Spleen (tissue), 11 donors: ENCODE measurements around the gene TBC1D32. TPM values are rescaled to one million over a fixed set of nuclear protein-coding genes. Genes with fewer than 3 reads are reported as not detected.
"Not testable (repeated sequence)": the region's sequence is repeated elsewhere in the genome, so short reads cannot be mapped to it uniquely, and the experiment has no call there.

Experiments
- DNase-seq: peaks from one replicate; pipeline ENCODE4 v3.0.0-alpha.2; 2020
- H3K27ac ChIP-seq, 8 donors: fragments of 200-600 bp; sonication (generic) in 7 of 8; 1 replicate in 4 of 8; 2 replicates in 4 of 8; pipeline versions ENCODE4 v1.5.0 to v1.8.0; 2016 to 2021; ENCODE audit warnings: inconsistent platforms in 4 of 8, mild to moderate bottlenecking in 4 of 8, moderate library complexity in 1 of 8
- H3K27me3 ChIP-seq, 7 donors: fragments of 200-600 bp; sonication (generic) in 6 of 7; replicated peaks in 1 of 7; 1 replicate in 4 of 7; 2 replicates in 3 of 7; pipeline versions ENCODE4 v1.5.0 to v1.8.0; 2016 to 2021; ENCODE audit warnings: inconsistent platforms in 3 of 7, mild to moderate bottlenecking in 1 of 7
- H3K36me3 ChIP-seq, 6 donors: fragments of 200-600 bp; sonication (generic) in 5 of 6; 1 replicate in 4 of 6; 2 replicates in 2 of 6; pipeline versions ENCODE4 v1.5.0 to v1.8.0; 2016 to 2021; ENCODE audit warnings: inconsistent platforms in 2 of 6
- H3K4me1 ChIP-seq, 6 donors: fragments of 200-600 bp; sonication (generic) in 5 of 6; 1 replicate in 3 of 6; 2 replicates in 3 of 6; pipeline versions ENCODE4 v1.5.0 to v1.8.0; 2016 to 2021; ENCODE audit warnings: inconsistent platforms in 3 of 6
- H3K4me3 ChIP-seq, 8 donors: fragments of 200-600 bp; sonication (generic) in 7 of 8; 1 replicate in 4 of 8; 2 replicates in 4 of 8; pipeline versions ENCODE4 v1.5.0 to v1.8.0; 2016 to 2021; ENCODE audit warnings: inconsistent platforms in 4 of 8, mild to moderate bottlenecking in 4 of 8, moderate library complexity in 2 of 8
- H3K9me3 ChIP-seq, 8 donors: fragments of 200-600 bp; sonication (generic) in 7 of 8; 1 replicate in 4 of 8; 2 replicates in 4 of 8; pipeline versions ENCODE4 v1.5.0 to v1.8.0; 2016 to 2021; ENCODE audit warnings: inconsistent platforms in 4 of 8
- POLR2A ChIP-seq, 3 donors: fragments of 450-650 bp; IDR thresholded peaks; one replicate each; pipeline ENCODE4 v1.5.1; 2017; ENCODE audit warnings: antibody characterized with exemption in 3 of 3, mild to moderate bottlenecking in 1 of 3
- POLR2AphosphoS5 ChIP-seq, 3 donors: sonication (generic); formaldehyde crosslinking; IDR thresholded peaks; one replicate each; pipeline ENCODE4 v1.5.1; 2017; ENCODE audit warnings: antibody characterized with exemption in 3 of 3
- whole genome bisulfite sequencing, 5 donors: extraction: QIAGEN DNeasy Blood & Tissue Kit in 3 of 5; methylation state at CpG; one replicate each; pipeline versions ENCODE4 v1.1.5 to v1.1.7; 2013 to 2018; 5-methylcytosine and 5-hydroxymethylcytosine counted together
- intact Hi-C: fragments of 100-400 bp; cut with DNase I; formaldehyde crosslinking; loops from one replicate; pipeline ENCODE4 v1.15.0; 2023; ENCODE audit warnings: low total_unique reads
- polyA plus RNA-seq, 3 donors: library from polyadenylated mRNA; stranded (reverse); fragments of 200-250 nt; gene quantifications; one replicate each; pipeline ENCODE4 v1.2.1, GENCODE V29; 2013
- total RNA-seq, 7 donors: library from RNA; depleted of rRNA in 3 of 7; stranded (reverse); fragments of >200 nt in 3 of 7; fragmentation: NEBNext Ultra II Directional in 4 of 7; extraction: Animal tissue kit (Norgen Biotek cat#: 25700) in 4 of 7; gene quantifications; one replicate each; pipeline versions ENCODE4 v1.1.0 to v1.2.1, GENCODE V29; 2016 to 2021
- TF ChIP-seq, protein P1 (sequence below), 11 experiments: fragments of 200-600 bp in 7 of 11; fragments of 450-650 bp in 4 of 11; sonication (generic) in 4 of 11; IDR thresholded peaks in 8 of 11; conservative IDR thresholded peaks in 3 of 11; 1 replicate in 7 of 11; 2 replicates in 4 of 11; pipeline versions ENCODE4 v1.4.0 to v1.8.0; 2016 to 2021; ENCODE audit warnings: antibody characterized with exemption in 11 of 11, inconsistent platforms in 4 of 11, mild to moderate bottlenecking in 1 of 11
- donor health status: healthy with polysubstance abuse.
- donor health status: DM: no; HTN: no; CAD: no; lungs with moderate emphysema.
- donor health status: DM: no; HTN: no; CAD: no.
- donor health status: Bipolar disorder and iron deficiency.
- donor health status: healthy.
- donor health status: DM: no; HTN: no; CAD: no.
- donor health status: DM: yes; HTN: yes; CAD: no.

TBC1D32 gene
- total and polyA plus RNA-seq, 10 donors: 1.5 to 18.8 (median 12.6) TPM

DNA sequence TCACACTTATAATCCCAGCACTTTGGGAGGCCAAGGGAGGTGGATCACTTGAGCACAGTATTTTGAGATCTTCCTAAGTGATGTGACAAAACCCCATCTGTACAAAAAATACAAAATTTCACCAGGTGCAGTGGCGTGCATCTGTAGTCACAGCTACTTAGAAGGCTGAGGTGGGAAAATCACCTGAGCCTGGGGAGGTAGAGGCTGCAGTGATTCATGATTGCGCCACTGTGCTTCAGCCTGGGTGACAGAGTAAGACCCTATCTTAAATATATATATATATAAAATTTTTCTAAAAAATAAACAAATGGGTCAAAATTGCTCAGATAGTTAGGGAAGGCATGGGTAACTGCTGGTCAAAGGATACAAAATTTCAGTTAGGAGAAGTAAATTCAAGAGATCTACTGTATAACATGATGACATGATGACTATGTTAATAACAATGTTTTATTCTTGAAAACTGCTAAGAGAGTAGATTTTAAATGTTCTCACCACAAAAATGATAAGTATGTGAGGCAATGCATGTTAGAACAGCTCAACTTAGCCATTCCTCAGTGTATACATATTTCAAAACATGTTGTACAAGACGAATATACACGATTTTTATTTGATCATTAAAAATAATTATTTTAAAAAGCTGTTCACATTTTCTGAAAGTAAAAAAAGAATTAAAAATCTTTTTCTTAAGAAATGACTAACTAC, 24.4 kb downstream of the TBC1D32 start:
- Histone ChIP-seq H3K4me3 (no peak overlapping the region), H3K9me3 (peaks cover 0 to 3% (median 0%) of the 10 kb centered on the region in 8 donors), H3K4me1 (no peaks in the 10 kb centered on the region), H3K27ac (no peak overlapping the region), H3K27me3 (no peaks in the 10 kb centered on the region), H3K36me3 (peaks cover 0 to 13% (median 0%) of the 10 kb centered on the region in 6 donors)
- 86 to 94% (median 87%) methylated on average over 4 of the region's 4 CpGs for WGBS, 5 donors
- intact Hi-C loops: loop anchor here (10.0 kb wide), 1 partner anchor 255 kb away; no protein-coding TSS in a partner anchor
- TF ChIP-seq POLR2AphosphoS5 (IDR thresholded peaks at IDR 0.05): no peak
- no peak for DNase-seq

DNA sequence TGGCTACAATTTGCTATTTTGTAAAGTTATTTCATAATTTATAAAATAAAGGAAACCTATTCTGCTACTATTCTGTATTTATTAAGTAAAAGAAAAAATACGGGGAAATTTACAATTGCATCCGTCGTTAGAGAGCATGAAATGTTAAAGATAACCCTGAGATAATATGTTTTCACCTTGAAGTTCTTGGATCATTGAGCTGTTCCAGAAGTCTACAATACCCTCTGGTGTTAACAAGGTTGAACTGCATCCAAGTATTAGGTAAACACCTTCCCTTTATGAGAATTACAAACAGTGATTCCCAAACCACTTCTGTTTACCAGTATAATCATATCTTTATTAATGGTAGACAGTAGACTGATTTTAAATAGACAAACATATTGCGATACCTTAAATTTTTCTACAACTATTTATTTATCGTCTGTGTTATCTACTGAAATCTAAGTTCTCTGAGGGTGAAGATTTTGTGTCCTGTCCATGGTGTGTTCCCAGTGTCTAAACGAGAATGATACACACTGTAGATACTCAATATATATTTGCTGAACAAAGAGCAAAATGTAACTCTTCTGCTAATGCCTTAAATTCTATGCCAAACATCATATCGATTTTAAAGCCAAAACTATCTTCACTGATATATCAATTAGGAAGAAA, 28.2 kb downstream of the TBC1D32 start:
- Histone ChIP-seq H3K27ac (no peak overlapping the region), H3K4me1 (no peaks in the 10 kb centered on the region), H3K36me3 (peaks cover 0 to 10% (median 0%) of the 10 kb centered on the region in 6 donors), H3K9me3 (peaks cover 0 to 3% (median 0%) of the 10 kb centered on the region in 8 donors), H3K27me3 (no peaks in the 10 kb centered on the region), H3K4me3 (no peak overlapping the region)
- TF ChIP-seq POLR2A (IDR thresholded peaks at IDR 0.05): no peak
- TF ChIP-seq, protein P1, sequence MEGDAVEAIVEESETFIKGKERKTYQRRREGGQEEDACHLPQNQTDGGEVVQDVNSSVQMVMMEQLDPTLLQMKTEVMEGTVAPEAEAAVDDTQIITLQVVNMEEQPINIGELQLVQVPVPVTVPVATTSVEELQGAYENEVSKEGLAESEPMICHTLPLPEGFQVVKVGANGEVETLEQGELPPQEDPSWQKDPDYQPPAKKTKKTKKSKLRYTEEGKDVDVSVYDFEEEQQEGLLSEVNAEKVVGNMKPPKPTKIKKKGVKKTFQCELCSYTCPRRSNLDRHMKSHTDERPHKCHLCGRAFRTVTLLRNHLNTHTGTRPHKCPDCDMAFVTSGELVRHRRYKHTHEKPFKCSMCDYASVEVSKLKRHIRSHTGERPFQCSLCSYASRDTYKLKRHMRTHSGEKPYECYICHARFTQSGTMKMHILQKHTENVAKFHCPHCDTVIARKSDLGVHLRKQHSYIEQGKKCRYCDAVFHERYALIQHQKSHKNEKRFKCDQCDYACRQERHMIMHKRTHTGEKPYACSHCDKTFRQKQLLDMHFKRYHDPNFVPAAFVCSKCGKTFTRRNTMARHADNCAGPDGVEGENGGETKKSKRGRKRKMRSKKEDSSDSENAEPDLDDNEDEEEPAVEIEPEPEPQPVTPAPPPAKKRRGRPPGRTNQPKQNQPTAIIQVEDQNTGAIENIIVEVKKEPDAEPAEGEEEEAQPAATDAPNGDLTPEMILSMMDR (IDR thresholded peaks at IDR 0.05 in 8 of 11, conservative IDR thresholded peaks at IDR 0.05 in 3 of 11): peak in 8 of 11 experiments; percentile 31 to 62 (median 52)
- intact Hi-C loops: loop anchor here (10.0 kb wide), 1 partner anchor 251 kb away; no protein-coding TSS in a partner anchor
- 67 to 73% (median 70%) methylated on average over 7 of the region's 7 CpGs for WGBS, 5 donors
- no peak for DNase-seq

DNA sequence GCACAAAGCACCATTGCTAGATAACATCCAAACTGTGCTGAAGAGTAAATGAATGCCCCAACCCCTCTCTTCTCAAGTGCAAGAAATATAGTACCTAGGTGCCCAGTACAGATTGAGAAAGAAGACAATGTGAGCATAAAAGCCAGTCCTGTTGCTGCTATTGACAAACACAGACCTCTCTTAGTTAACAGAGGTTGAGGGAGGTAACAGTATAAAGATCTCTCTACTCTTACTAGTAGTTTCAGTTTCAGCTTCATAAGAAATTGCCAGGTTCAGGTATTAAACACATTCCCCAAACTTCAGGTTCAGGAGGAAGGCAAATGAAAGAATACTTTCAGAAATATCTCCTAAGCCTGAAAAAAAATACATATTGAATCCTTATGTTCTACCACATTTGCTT, 31.4 kb downstream of the TBC1D32 start:
- intact Hi-C loops: loop anchor here (10.0 kb wide), 1 partner anchor 248 kb away; no protein-coding TSS in a partner anchor
- peaks cover 0 to 4% (median 0%) of the 10 kb centered on the region in 8 donors for H3K9me3 ChIP-seq
- no peak for DNase-seq
- H3K4me1 ChIP-seq: no peaks in the 10 kb centered on the region
- H3K4me3 ChIP-seq: no peak overlapping the region
- no peak for TF ChIP-seq POLR2A (IDR thresholded peaks at IDR 0.05)
- TF ChIP-seq POLR2AphosphoS5 (IDR thresholded peaks at IDR 0.05): no peak
- no peak overlapping the region for H3K27ac ChIP-seq
- H3K36me3 ChIP-seq: peaks cover 0 to 13% (median 0%) of the 10 kb centered on the region in 6 donors
- H3K27me3 ChIP-seq: no peaks in the 10 kb centered on the region

DNA sequence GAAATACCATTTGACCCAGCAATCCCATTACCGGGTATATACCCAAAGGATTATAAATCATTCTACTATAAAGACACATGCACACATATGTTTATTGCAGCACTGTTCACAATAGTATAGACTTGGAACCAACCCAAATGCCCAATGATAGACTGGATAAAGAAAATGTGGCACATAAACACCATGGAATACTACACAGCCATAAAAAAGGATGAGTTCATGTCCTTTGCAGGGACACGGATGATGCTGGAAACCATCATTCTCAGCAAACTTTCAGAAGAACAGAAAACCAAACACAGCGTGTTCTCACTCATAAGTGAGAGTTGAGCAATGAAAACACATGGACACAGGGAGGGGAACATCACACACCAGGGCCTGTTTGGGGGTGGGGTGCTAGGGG, 33.1 kb downstream of the TBC1D32 start:
- DNase-seq, H3K4me1 ChIP-seq, H3K9me3 ChIP-seq, H3K4me3 ChIP-seq, H3K27me3 ChIP-seq, H3K27ac ChIP-seq: not testable (repeated sequence)
- WGBS, 5 donors: 91 to 98% (median 96%) methylated on average over 3 of the region's 3 CpGs
- H3K36me3 ChIP-seq: peaks cover 0 to 18% (median 0%) of the 10 kb centered on the region in 6 donors
- intact Hi-C loops: loop anchor here (10.0 kb wide), 1 partner anchor 246 kb away; no protein-coding TSS in a partner anchor

DNA sequence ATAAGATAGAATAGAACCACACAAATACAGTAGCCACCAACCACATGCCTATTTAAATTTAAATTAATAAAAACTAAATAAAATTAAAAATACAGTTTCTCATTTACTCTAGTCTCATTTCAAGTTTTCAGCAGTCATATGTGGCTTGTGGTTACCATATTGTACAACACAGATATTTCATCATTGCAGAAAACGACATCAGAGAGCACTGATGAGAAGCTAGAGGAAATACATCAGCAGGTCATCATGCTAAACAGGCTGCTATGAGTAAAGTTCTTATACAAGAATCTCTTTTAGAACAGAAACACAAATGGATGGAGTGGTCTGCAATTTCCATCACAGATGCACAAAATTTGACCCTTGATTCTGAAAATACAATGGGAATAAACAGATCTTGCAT, 36.6 kb downstream of the TBC1D32 start:
- DNase-seq: no peak
- peaks cover 0 to 4% (median 0%) of the 10 kb centered on the region in 8 donors for H3K9me3 ChIP-seq
- no peaks in the 10 kb centered on the region for H3K4me1 ChIP-seq
- no peak overlapping the region for H3K27ac ChIP-seq
- 41 to 83% (median 56%) methylated on average over 1 of the region's 1 CpG for WGBS, 5 donors
- H3K36me3 ChIP-seq: peaks cover 0 to 29% (median 3%) of the 10 kb centered on the region in 6 donors
- no peaks in the 10 kb centered on the region for H3K27me3 ChIP-seq
- H3K4me3 ChIP-seq: no peak overlapping the region
- TF ChIP-seq POLR2A (IDR thresholded peaks at IDR 0.05): no peak
- TF ChIP-seq, protein P1 (IDR thresholded peaks at IDR 0.05 in 8 of 11, conservative IDR thresholded peaks at IDR 0.05 in 3 of 11): no peak
- TF ChIP-seq POLR2AphosphoS5 (IDR thresholded peaks at IDR 0.05): no peak
- intact Hi-C loops: no loop called here
